WTC11 (cell line): ENCODE results near the gene CNFN. TPM values are rescaled to one million over a fixed set of nuclear protein-coding genes. Genes with fewer than 3 reads are reported as not detected.

ENCODE experiments used
- ATAC-seq: fragments of 200-7000 bp; cut with Tn5 transposase; 2 replicates; pipeline ENCODE4 v1.10.0; 2021; ENCODE audit warnings: mild to moderate bottlenecking, moderate library complexity
- CTCF ChIA-PET: fragments of 300-600 bp; sonication (Branson Sonifier 250); formaldehyde crosslinking; loops from one replicate; lab custom pipeline; 2021; ENCODE audit warnings: antibody characterized with exemption; lab: Charles Lee
- POLR2A ChIA-PET: fragments of 350-600 bp; sonication (Branson Sonifier 250); formaldehyde crosslinking; loops from one replicate; lab custom pipeline; 2021; ENCODE audit warnings: antibody characterized with exemption; lab: Charles Lee
- DNase-seq: peaks from one replicate; pipeline ENCODE4 v3.0.0; 2021; ENCODE audit warnings: low spot score
- H3K27ac Mint-ChIP-seq: 2 replicates; pipeline ENCODE4 v1.8.0; 2021; ENCODE audit warnings: mixed read lengths
- H3K27me3 Mint-ChIP-seq: 2 replicates; pipeline ENCODE4 v1.8.0; 2021; ENCODE audit warnings: low read depth, mild to moderate bottlenecking, moderate library complexity, mixed read lengths
- H3K36me3 Mint-ChIP-seq: 2 replicates; pipeline ENCODE4 v1.8.0; 2021; ENCODE audit warnings: mixed read lengths
- H3K4me1 Mint-ChIP-seq: 2 replicates; pipeline ENCODE4 v1.8.0; 2022; ENCODE audit warnings: mixed read lengths
- H3K4me3 Mint-ChIP-seq: 2 replicates; pipeline ENCODE4 v1.8.0; 2021; ENCODE audit warnings: mild to moderate bottlenecking, moderate library complexity, mixed read lengths
- H3K9me3 Mint-ChIP-seq: 2 replicates; pipeline ENCODE4 v1.8.0; 2021; ENCODE audit warnings: mixed read lengths
- AFF4 ChIP-seq: sonication (generic); formaldehyde crosslinking; IDR thresholded peaks from 2 replicates; pipeline ENCODE4 v1.8.1; 2023; ENCODE audit warnings: mild to moderate bottlenecking, missing genetic modification reagents, borderline replicate concordance
- ATF1 ChIP-seq: sonication (generic); formaldehyde crosslinking; IDR thresholded peaks from 2 replicates; pipeline ENCODE4 v1.8.1; 2023; ENCODE audit warnings: mild to moderate bottlenecking, moderate library complexity, missing genetic modification reagents
- CBFB ChIP-seq: sonication (generic); formaldehyde crosslinking; IDR thresholded peaks from 2 replicates; pipeline ENCODE4 v1.8.1; 2022; ENCODE audit warnings: mild to moderate bottlenecking, low read depth, missing genetic modification reagents
- GABPB1 ChIP-seq: sonication (generic); formaldehyde crosslinking; IDR thresholded peaks from 2 replicates; pipeline ENCODE4 v1.8.1; 2023; ENCODE audit warnings: mild to moderate bottlenecking, missing genetic modification reagents
- GTF2I ChIP-seq: fragments of 250-450 bp; sonication (Bioruptor Pico); conservative IDR thresholded peaks from 2 replicates; pipeline ENCODE4 v1.4.0; 2021; ENCODE audit warnings: mild to moderate bottlenecking
- HMGA2 ChIP-seq: fragments of 250-450 bp; sonication (Bioruptor Pico); IDR thresholded peaks from 2 replicates; pipeline ENCODE4 v1.4.0; 2021; ENCODE audit warnings: mild to moderate bottlenecking, moderate library complexity
- IRF2 ChIP-seq: sonication (generic); formaldehyde crosslinking; IDR thresholded peaks from 2 replicates; pipeline ENCODE4 v1.8.0; 2022; ENCODE audit warnings: low read depth, missing genetic modification reagents, borderline replicate concordance
- KAT7 ChIP-seq: sonication (generic); formaldehyde crosslinking; IDR thresholded peaks from 2 replicates; pipeline ENCODE4 v1.8.1; 2023; ENCODE audit warnings: missing genetic modification reagents, mild to moderate bottlenecking, borderline replicate concordance
- MAX ChIP-seq: sonication (generic); formaldehyde crosslinking; IDR thresholded peaks from 2 replicates; pipeline ENCODE4 v1.8.0; 2022; ENCODE audit warnings: mild to moderate bottlenecking, missing genetic modification reagents
- MXD4 ChIP-seq: fragments of 250-450 bp; sonication (Bioruptor Pico); IDR thresholded peaks from 2 replicates; pipeline ENCODE4 v1.8.0; 2021; ENCODE audit warnings: mild to moderate bottlenecking, moderate library complexity, borderline replicate concordance
- SMAD3 ChIP-seq: sonication (generic); formaldehyde crosslinking; IDR thresholded peaks from 2 replicates; pipeline ENCODE4 v1.8.0; 2022; ENCODE audit warnings: missing genetic modification reagents, mild to moderate bottlenecking, borderline replicate concordance
- TEAD1 ChIP-seq: sonication (generic); formaldehyde crosslinking; IDR thresholded peaks from 2 replicates; pipeline ENCODE4 v1.8.0; 2022; ENCODE audit warnings: mild to moderate bottlenecking, missing genetic modification reagents
- TEAD4 ChIP-seq: sonication (generic); formaldehyde crosslinking; IDR thresholded peaks from 2 replicates; pipeline ENCODE4 v1.8.0; 2022; ENCODE audit warnings: mild to moderate bottlenecking, missing genetic modification reagents
- USF2 ChIP-seq: sonication (generic); formaldehyde crosslinking; IDR thresholded peaks from 2 replicates; pipeline ENCODE4 v1.8.1; 2023; ENCODE audit warnings: mild to moderate bottlenecking, missing genetic modification reagents, moderate library complexity
- ZNF138 ChIP-seq: sonication (generic); formaldehyde crosslinking; conservative IDR thresholded peaks from 2 replicates; pipeline ENCODE4 v1.8.1; 2022; ENCODE audit warnings: mild to moderate bottlenecking, moderate library complexity, missing genetic modification reagents
- ZNF232 ChIP-seq: sonication (generic); formaldehyde crosslinking; IDR thresholded peaks from 2 replicates; pipeline ENCODE4 v1.8.0; 2022; ENCODE audit warnings: mild to moderate bottlenecking, missing genetic modification reagents
- ZNF317 ChIP-seq: sonication (generic); formaldehyde crosslinking; IDR thresholded peaks from 2 replicates; pipeline ENCODE4 v1.8.1; 2023; ENCODE audit warnings: low read depth, mild to moderate bottlenecking, moderate library complexity, missing genetic modification reagents, borderline replicate concordance
- ZNF512 ChIP-seq: sonication (generic); formaldehyde crosslinking; IDR thresholded peaks from 2 replicates; pipeline ENCODE4 v1.8.1; 2022; ENCODE audit warnings: missing genetic modification reagents, borderline replicate concordance
- total RNA-seq: library from RNA; stranded (reverse); gene quantifications from 3 replicates; pipeline ENCODE4 v1.2.3, GENCODE V29; 2021

Gene CNFN
- total RNA-seq, 1 experiment from 2014 or later = 9.6 TPM

- no peaks in the 10 kb centered on the region for H3K4me1 Mint-ChIP-seq
- no peaks in the 10 kb centered on the region for H3K9me3 Mint-ChIP-seq
- TF ChIP-seq HMGA2 (CRISPR knock-in tag) (no peak), ZNF232 (CRISPR knock-in tag) (no peak), ZNF317 (no peak), IRF2 (CRISPR knock-in tag) (no peak), SMAD3 (CRISPR knock-in tag) (no peak), MAX (CRISPR knock-in tag) (no peak), ATF1 (CRISPR knock-in tag) (no peak), TEAD4 (CRISPR knock-in tag) (no peak), AFF4 (CRISPR knock-in tag) (no peak), GTF2I (no peak), CBFB (CRISPR knock-in tag) (no peak), GABPB1 (no peak), ZNF512 (CRISPR knock-in tag) (no peak), USF2 (CRISPR knock-in tag) (no peak), TEAD1 (CRISPR knock-in tag) (no peak), ZNF138 (CRISPR knock-in tag) (no peak), KAT7 (CRISPR knock-in tag) (no peak), MXD4 (CRISPR knock-in tag) (no peak)
- ChIA-PET CTCF (interaction anchor here (0.6 kb wide), 1 partner anchor 11 kb away, joined by 5 read pairs; no protein-coding TSS in a partner anchor), POLR2A (interaction anchor here (0.6 kb wide), 1 partner anchor 34 kb away, joined by 3 read pairs; no protein-coding TSS in a partner anchor)
- no peak for ATAC-seq
- peaks cover 9% of the 10 kb centered on the region; the same call in 1 of the 2 replicates for H3K36me3 Mint-ChIP-seq
- DNase-seq = no peak
- H3K27me3 Mint-ChIP-seq = no peaks in the 10 kb centered on the region
- no peak overlapping the region for H3K4me3 Mint-ChIP-seq
- H3K27ac Mint-ChIP-seq = no peak overlapping the region
These were observed 37.5 kb downstream of the CNFN start for GRCh38 chr19:42352301-42353259.
